Muscle layer of duodenum (tissue), 2 donors: ENCODE data around the gene EIF3A.

Experiments
- H3K27ac ChIP-seq: one replicate; pipeline ENCODE4 v1.7.0; 2013; ENCODE audit warnings: mild to moderate bottlenecking, low read length
- H3K27me3 ChIP-seq: one replicate; pipeline ENCODE4 v1.7.0; 2013; ENCODE audit warnings: low read depth, mild to moderate bottlenecking, control low read depth, low read length
- H3K36me3 ChIP-seq, 2 donors: one replicate each; pipeline ENCODE4 v1.7.0; 2013; ENCODE audit warnings: low read length in 2 of 2, control low read depth in 1 of 2, mild to moderate bottlenecking in 1 of 2; ENCODE audit not compliant: insufficient read depth in 2 of 2, control insufficient read depth in 1 of 2
- H3K4me1 ChIP-seq, 2 donors: one replicate each; pipeline ENCODE4 v1.7.0; 2013; ENCODE audit warnings: low read length in 2 of 2, mild to moderate bottlenecking in 2 of 2, control low read depth in 1 of 2, moderate library complexity in 1 of 2; ENCODE audit not compliant: insufficient read depth in 2 of 2, control insufficient read depth in 1 of 2
- H3K4me3 ChIP-seq, 2 donors: one replicate each; pipeline ENCODE4 v1.7.0; 2013; ENCODE audit warnings: low read length in 2 of 2, low read depth in 1 of 2, mild to moderate bottlenecking in 1 of 2
- H3K9me3 ChIP-seq, 2 donors: one replicate each; pipeline ENCODE4 v1.7.0; 2013; ENCODE audit warnings: low read length in 2 of 2, control low read depth in 1 of 2, mild to moderate bottlenecking in 1 of 2; ENCODE audit not compliant: control insufficient read depth in 1 of 2
- donor health status: healthy.

The EIF3A gene

DNA sequence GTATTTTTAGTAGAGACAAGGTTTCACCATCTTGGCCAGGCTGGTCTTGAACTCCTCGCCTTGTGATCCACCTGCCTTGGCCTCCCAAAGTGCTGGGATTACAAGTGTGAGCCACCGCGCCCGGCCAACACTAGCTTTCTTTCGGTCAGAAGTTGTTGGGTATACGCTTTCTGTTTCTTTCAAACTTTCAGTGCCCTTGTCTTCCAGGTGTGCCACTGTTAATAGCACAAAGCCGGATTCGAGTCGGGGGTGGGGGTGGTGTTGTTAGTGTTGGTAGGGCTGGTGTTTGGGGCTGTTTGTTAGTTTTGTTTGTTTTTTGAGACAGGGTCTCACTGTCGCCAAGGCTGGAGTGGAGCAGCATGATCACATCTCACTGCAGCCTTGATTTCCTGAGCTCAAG, 84.9 kb downstream of the EIF3A start:
- no peak overlapping the region for H3K4me3 ChIP-seq
- H3K36me3 ChIP-seq, result no peaks in the 10 kb centered on the region
- no peaks in the 10 kb centered on the region for H3K4me1 ChIP-seq
- no peak overlapping the region for H3K27ac ChIP-seq
- H3K27me3 ChIP-seq, result peaks cover 4% of the 10 kb centered on the region
- no peaks in the 10 kb centered on the region for H3K9me3 ChIP-seq

GRCh38 chr10:118994321-118994720, 86.3 kb downstream of the EIF3A start:
- Histone ChIP-seq H3K4me1 (no peaks in the 10 kb centered on the region), H3K27me3 (peaks cover 4% of the 10 kb centered on the region), H3K9me3 (no peaks in the 10 kb centered on the region), H3K27ac (no peak overlapping the region), H3K4me3 (no peak overlapping the region), H3K36me3 (no peaks in the 10 kb centered on the region)

DNA sequence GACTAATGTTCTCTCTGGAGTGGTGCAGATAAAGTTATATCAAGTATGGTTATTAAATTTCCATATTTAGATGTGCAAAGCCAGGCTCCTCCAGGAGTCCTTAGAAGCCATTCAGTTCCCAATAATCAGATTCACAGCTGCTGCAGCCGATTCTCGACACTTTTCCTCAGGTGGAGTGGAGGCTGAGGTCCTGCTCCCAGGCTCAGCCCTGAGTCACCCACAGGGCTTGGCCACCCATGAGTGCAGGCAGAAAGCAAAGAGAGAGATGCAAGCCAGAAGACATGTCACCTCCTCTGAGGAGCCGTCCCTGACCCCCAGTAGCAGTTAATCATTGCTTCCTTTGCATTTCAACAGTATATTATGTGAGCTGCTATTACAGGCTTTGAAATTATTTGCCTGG, 87.4 kb downstream of the EIF3A start:
- H3K36me3 ChIP-seq, result no peaks in the 10 kb centered on the region
- peaks cover 4% of the 10 kb centered on the region for H3K27me3 ChIP-seq
- no peaks in the 10 kb centered on the region for H3K4me1 ChIP-seq
- H3K27ac ChIP-seq, result no peak overlapping the region
- no peaks in the 10 kb centered on the region for H3K9me3 ChIP-seq
- no peak overlapping the region for H3K4me3 ChIP-seq

GRCh38 chr10:118992496-118992895, 88.1 kb downstream of the EIF3A start:
- Histone ChIP-seq H3K4me1 (no peaks in the 10 kb centered on the region), H3K27ac (no peak overlapping the region), H3K4me3 (no peak overlapping the region), H3K9me3 (no peaks in the 10 kb centered on the region), H3K27me3 (peaks cover 4% of the 10 kb centered on the region), H3K36me3 (no peaks in the 10 kb centered on the region)

GRCh38 chr10:118990326-118990725, 90.3 kb downstream of the EIF3A start:
- Histone ChIP-seq H3K9me3 (peaks cover 0 to 4% of the 10 kb centered on the region in 2 donors), H3K27me3 (peaks cover 4% of the 10 kb centered on the region), H3K27ac (no peak overlapping the region)

GRCh38 chr10:118986815-118987790, 93.5 kb downstream of the EIF3A start:
- H3K27ac ChIP-seq, result no peak overlapping the region
- no peak overlapping the region for H3K4me3 ChIP-seq
- no peaks in the 10 kb centered on the region for H3K4me1 ChIP-seq
- H3K9me3 ChIP-seq, result peaks cover 0 to 8% of the 10 kb centered on the region in 2 donors
- no peaks in the 10 kb centered on the region for H3K36me3 ChIP-seq
- H3K27me3 ChIP-seq, result peaks cover 4% of the 10 kb centered on the region

More at GRCh38 chr10:118990326-118990725, 90.3 kb downstream of the EIF3A start:
- Histone ChIP-seq H3K36me3 (no peaks in the 10 kb centered on the region), H3K4me3 (no peak overlapping the region), H3K4me1 (no peaks in the 10 kb centered on the region)

DNA sequence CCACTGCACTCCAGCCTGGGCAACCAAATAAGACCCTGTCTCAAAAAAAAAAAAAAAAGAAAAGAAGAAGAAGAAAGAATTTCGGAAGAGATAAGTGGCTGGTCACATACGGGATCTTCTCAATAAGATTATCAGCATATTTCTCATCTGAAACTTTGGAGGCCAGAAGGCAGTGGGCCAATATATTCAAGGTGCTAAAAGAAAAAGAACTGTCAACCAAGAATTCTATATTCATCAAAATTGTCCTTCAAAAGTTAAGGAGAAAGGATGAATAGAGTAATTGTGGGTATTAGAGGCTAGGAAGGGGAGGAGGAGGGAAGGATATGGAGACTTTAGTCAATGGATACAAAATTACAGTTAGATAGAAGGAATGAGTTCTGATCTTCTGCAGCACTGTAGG, 95.0 kb downstream of the EIF3A start:
- no peak overlapping the region for H3K4me3 ChIP-seq
- peaks cover 0 to 8% of the 10 kb centered on the region in 2 donors for H3K9me3 ChIP-seq
- H3K27me3 ChIP-seq, result no peaks in the 10 kb centered on the region
- H3K4me1 ChIP-seq, result no peaks in the 10 kb centered on the region
- no peak overlapping the region for H3K27ac ChIP-seq
- H3K36me3 ChIP-seq, result no peaks in the 10 kb centered on the region
